CD4-positive, alpha-beta T cell treated with Interleukin-12 subunit alpha and Interleukin-12 subunit beta, for 1 hour (primary cell): ENCODE measurements around the gene OXGR1.

ENCODE experiments used
- DNase-seq: peaks from one replicate; pipeline ENCODE4 v3.0.0-alpha.2; 2020

Gene OXGR1

GRCh38 chr13:96958286-96958891 lies 35.9 kb downstream of the OXGR1 start:
- DNase-seq: no peak

DNA sequence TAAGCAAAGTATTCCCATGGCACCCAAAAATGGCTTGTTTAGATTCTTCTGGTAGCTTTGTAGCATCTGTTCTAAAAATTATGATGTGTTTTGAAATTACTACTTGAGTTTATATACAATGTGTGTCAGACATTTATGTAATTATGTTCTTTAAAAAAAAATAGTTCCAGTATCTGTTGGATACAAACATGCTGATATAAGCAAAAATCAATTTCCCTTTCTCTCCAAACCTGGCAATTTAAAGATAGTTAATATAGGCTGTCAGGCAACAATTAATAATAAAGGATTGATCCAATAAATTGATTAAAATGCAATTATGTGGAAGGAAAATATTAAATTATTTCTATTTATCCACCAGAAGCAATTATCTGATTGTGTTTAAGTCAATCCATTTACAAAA lies 41.7 kb downstream of the OXGR1 start:
- no peak for DNase-seq

- DNase-seq: no peak
Observed at GRCh38 chr13:96948127-96948526, 46.1 kb downstream of the OXGR1 start.

DNA sequence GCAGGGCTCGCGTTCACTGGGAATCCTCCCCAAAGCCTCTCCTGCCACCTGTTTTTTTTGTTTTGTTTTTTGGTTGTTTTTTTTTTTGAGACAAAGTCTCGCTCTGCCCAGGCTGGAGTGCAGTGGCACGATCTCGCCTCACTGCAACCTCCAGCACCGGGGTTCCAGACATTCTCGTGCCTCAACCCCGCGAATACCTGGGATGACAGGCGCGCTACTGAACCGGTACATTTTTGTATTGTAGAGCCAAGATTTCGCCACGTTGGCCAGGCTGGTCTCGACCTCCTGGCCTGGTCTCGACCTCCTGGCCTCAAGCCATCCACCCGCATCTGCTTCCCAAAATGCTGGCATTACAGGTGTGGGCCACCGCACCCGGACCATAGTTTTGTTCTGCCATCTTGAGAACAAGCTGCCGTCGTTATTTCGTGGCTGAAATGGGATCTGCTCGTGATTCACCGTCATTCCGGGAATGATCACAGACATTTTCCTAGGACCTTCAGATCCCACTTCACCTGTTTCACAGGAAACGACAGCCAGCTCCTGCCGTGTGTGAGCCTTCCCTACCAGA lies 46.8 kb downstream of the OXGR1 start:
- no peak for DNase-seq

- no peak for DNase-seq
Observed at GRCh38 chr13:96946709-96947311, 47.5 kb downstream of the OXGR1 start.

GRCh38 chr13:96940961-96941360 lies 53.3 kb downstream of the OXGR1 start:
- DNase-seq: no peak

- no peak for DNase-seq
Observed at GRCh38 chr13:96935901-96936300, 58.4 kb downstream of the OXGR1 start.
